Mucosa of stomach (tissue), 1 donor: ENCODE data around the gene CUEDC1.

Source experiments
- H3K27me3 ChIP-seq: one replicate; pipeline ENCODE4 v1.7.0; 2013; ENCODE audit warnings: mild to moderate bottlenecking, low read length; ENCODE audit not compliant: control insufficient read depth, insufficient read depth
- H3K36me3 ChIP-seq: one replicate; pipeline ENCODE4 v1.7.0; 2013; ENCODE audit warnings: low read length; ENCODE audit not compliant: control insufficient read depth, insufficient read depth
- H3K4me1 ChIP-seq: one replicate; pipeline ENCODE4 v1.7.0; 2013; ENCODE audit warnings: mild to moderate bottlenecking, low read length; ENCODE audit not compliant: control insufficient read depth, insufficient read depth
- H3K4me3 ChIP-seq: one replicate; pipeline ENCODE4 v1.7.0; 2013; ENCODE audit warnings: low read length
- H3K9ac ChIP-seq: one replicate; pipeline ENCODE4 v1.7.0; 2013; ENCODE audit warnings: mild to moderate bottlenecking, low read length, moderate library complexity
- H3K9me3 ChIP-seq: one replicate; pipeline ENCODE4 v1.7.0; 2013; ENCODE audit warnings: mild to moderate bottlenecking, low read length, moderate library complexity; ENCODE audit not compliant: control insufficient read depth
- donor health status: Pancreatic carcinoma.

Gene CUEDC1

DNA sequence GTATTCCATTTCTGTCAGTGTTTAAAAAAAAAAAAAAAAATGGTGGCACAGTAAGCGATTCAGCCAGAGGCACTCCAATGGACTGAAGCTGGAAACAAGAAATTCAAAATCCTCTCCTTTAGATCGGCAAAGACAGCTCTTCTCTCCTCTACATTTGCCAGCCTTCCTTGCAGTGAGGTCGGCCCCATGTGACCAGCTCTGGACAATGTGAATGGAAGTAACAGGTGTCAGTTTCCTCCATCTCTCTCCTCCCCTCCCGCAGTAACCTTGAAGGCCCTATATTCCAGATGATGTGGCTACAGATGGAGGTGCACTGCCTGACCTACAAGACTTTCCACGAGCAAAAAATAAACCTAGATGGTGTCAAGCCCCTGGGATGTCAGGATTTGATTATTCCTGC, 15.0 kb downstream of the CUEDC1 start:
- H3K9me3 ChIP-seq = no peaks in the 10 kb centered on the region
- no peak overlapping the region for H3K9ac ChIP-seq
- H3K4me1 ChIP-seq = peaks cover 68% of the 10 kb centered on the region
- H3K27me3 ChIP-seq = no peaks in the 10 kb centered on the region
- no peak overlapping the region for H3K4me3 ChIP-seq
- no peaks in the 10 kb centered on the region for H3K36me3 ChIP-seq

- Histone ChIP-seq H3K36me3 (no peaks in the 10 kb centered on the region), H3K9ac (no peak overlapping the region), H3K9me3 (no peaks in the 10 kb centered on the region), H3K4me1 (peaks cover 72% of the 10 kb centered on the region), H3K4me3 (no peak overlapping the region), H3K27me3 (no peaks in the 10 kb centered on the region)
These were observed 15.4 kb downstream of the CUEDC1 start for GRCh38 chr17:57939797-57940196.

DNA sequence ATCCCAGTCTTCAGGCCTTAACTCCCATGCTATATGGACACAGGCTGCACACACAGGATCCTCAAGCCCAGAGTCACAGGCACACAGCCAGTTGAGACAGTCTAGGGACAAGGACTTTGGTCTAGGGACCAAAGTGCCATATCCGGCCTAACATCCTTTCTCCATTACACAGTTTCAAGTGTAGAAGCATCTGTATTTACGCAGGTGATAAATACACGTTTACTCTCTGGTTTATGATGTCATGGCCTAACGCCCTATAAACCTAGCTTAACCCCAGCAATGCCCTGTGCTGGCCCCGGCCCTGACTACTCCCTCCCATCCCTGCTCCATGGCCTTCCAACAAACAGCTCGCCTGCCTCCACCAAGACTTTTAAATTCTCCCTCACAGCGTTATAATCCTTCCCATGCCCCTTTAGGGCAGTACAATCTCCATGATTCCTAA, 17.1 kb downstream of the CUEDC1 start:
- no peak overlapping the region for H3K9ac ChIP-seq
- no peaks in the 10 kb centered on the region for H3K36me3 ChIP-seq
- H3K27me3 ChIP-seq = no peaks in the 10 kb centered on the region
- H3K4me1 ChIP-seq = peaks cover 66% of the 10 kb centered on the region
- no peaks in the 10 kb centered on the region for H3K9me3 ChIP-seq
- no peak overlapping the region for H3K4me3 ChIP-seq

GRCh38 chr17:57937492-57937891, 17.7 kb downstream of the CUEDC1 start:
- H3K36me3 ChIP-seq = no peaks in the 10 kb centered on the region
- no peak overlapping the region for H3K4me3 ChIP-seq
- H3K27me3 ChIP-seq = no peaks in the 10 kb centered on the region
- H3K9ac ChIP-seq = no peak overlapping the region
- no peaks in the 10 kb centered on the region for H3K9me3 ChIP-seq
- H3K4me1 ChIP-seq = peaks cover 65% of the 10 kb centered on the region

GRCh38 chr17:57935833-57936807, 19.1 kb downstream of the CUEDC1 start:
- Histone ChIP-seq H3K9me3 (no peaks in the 10 kb centered on the region), H3K4me3 (no peak overlapping the region), H3K4me1 (peaks cover 55% of the 10 kb centered on the region), H3K27me3 (no peaks in the 10 kb centered on the region), H3K36me3 (no peaks in the 10 kb centered on the region), H3K9ac (peak overlapping the region; percentile 46)

DNA sequence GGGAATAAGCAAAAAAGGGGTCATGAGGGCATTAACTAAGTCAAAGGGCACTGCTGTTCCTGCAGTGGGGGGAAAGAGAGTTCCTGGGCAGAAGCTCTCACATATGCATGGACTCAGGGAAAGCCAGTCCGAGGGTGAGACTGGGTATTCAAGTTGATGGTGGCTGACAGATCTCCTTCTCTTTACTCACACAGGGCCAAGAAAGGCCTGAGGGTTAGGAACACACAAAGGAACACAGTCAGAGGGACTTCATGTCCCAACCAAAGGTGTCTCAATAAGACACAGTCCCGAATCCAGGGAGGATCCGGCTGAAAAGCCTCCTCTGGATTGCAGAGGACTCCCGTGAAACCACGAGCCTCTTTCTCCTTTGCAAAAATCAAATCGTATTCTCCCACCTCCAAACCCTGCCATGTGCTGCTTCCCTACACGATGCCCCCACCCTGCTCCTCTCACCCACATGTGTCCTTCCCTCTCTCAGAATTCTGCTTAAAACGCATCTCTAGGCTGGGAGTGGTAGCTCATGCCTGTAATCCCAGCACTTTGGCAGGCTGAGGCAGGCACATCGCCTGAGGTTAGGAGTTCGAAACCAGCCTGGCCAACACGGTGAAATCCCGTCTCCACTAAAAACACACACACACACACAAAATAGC, 23.6 kb downstream of the CUEDC1 start:
- H3K9me3 ChIP-seq = no peaks in the 10 kb centered on the region
- H3K4me3 ChIP-seq = no peak overlapping the region
- no peaks in the 10 kb centered on the region for H3K27me3 ChIP-seq
- H3K36me3 ChIP-seq = no peaks in the 10 kb centered on the region
- H3K9ac ChIP-seq = no peak overlapping the region
- H3K4me1 ChIP-seq = peaks cover 33% of the 10 kb centered on the region

- Histone ChIP-seq H3K4me1 (peaks cover 19% of the 10 kb centered on the region), H3K9ac (no peak overlapping the region), H3K9me3 (no peaks in the 10 kb centered on the region), H3K27me3 (no peaks in the 10 kb centered on the region), H3K36me3 (no peaks in the 10 kb centered on the region), H3K4me3 (no peak overlapping the region)
These were observed 25.0 kb downstream of the CUEDC1 start for GRCh38 chr17:57930239-57930638.

GRCh38 chr17:57929386-57929785, 25.8 kb downstream of the CUEDC1 start:
- Histone ChIP-seq H3K27me3 (no peaks in the 10 kb centered on the region), H3K4me1 (peaks cover 14% of the 10 kb centered on the region), H3K9me3 (no peaks in the 10 kb centered on the region), H3K4me3 (no peak overlapping the region), H3K36me3 (no peaks in the 10 kb centered on the region), H3K9ac (no peak overlapping the region)

GRCh38 chr17:57928928-57929327, 26.3 kb downstream of the CUEDC1 start:
- no peaks in the 10 kb centered on the region for H3K36me3 ChIP-seq
- H3K27me3 ChIP-seq = no peaks in the 10 kb centered on the region
- no peak overlapping the region for H3K9ac ChIP-seq
- peaks cover 14% of the 10 kb centered on the region for H3K4me1 ChIP-seq
- no peak overlapping the region for H3K4me3 ChIP-seq
- H3K9me3 ChIP-seq = no peaks in the 10 kb centered on the region

GRCh38 chr17:57927048-57927723, 28.0 kb downstream of the CUEDC1 start:
- Histone ChIP-seq H3K9me3 (no peaks in the 10 kb centered on the region), H3K4me3 (no peak overlapping the region), H3K4me1 (peaks cover 18% of the 10 kb centered on the region), H3K9ac (peak overlapping the region; percentile 35), H3K27me3 (no peaks in the 10 kb centered on the region), H3K36me3 (no peaks in the 10 kb centered on the region)

GRCh38 chr17:57926723-57927047, 28.5 kb downstream of the CUEDC1 start:
- peaks cover 23% of the 10 kb centered on the region for H3K4me1 ChIP-seq
- H3K36me3 ChIP-seq = no peaks in the 10 kb centered on the region
- H3K27me3 ChIP-seq = no peaks in the 10 kb centered on the region
- H3K9ac ChIP-seq = no peak overlapping the region
- no peaks in the 10 kb centered on the region for H3K9me3 ChIP-seq
- H3K4me3 ChIP-seq = no peak overlapping the region
